ENCODE measurements around the gene MAGEA1. TPM values are rescaled to one million over a fixed set of nuclear protein-coding genes. Genes with fewer than 3 reads are reported as not detected.

MAGEA1 gene
- total RNA-seq, 1 donor from 2014 or later = not detected

DNA sequence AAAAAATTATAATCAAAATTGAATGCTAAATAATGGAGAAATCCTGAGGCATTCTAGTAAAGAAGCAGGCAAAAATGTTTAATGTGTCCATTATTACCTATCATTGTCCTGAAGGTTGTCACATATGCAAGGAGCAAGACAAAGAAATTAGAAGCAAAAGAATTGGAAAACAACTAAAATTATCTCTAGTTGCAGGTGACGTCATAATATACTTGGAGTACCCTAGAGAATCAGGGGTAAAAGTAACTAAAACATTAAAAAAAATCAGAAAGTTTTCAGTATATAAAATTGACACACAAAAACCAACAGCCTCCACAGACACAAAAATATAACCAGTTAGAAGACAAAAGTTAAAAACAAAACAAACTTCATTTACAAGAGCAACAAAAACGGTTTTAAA lies 21.4 kb downstream of the MAGEA1 start:
- TF ChIP-seq, protein P1, sequence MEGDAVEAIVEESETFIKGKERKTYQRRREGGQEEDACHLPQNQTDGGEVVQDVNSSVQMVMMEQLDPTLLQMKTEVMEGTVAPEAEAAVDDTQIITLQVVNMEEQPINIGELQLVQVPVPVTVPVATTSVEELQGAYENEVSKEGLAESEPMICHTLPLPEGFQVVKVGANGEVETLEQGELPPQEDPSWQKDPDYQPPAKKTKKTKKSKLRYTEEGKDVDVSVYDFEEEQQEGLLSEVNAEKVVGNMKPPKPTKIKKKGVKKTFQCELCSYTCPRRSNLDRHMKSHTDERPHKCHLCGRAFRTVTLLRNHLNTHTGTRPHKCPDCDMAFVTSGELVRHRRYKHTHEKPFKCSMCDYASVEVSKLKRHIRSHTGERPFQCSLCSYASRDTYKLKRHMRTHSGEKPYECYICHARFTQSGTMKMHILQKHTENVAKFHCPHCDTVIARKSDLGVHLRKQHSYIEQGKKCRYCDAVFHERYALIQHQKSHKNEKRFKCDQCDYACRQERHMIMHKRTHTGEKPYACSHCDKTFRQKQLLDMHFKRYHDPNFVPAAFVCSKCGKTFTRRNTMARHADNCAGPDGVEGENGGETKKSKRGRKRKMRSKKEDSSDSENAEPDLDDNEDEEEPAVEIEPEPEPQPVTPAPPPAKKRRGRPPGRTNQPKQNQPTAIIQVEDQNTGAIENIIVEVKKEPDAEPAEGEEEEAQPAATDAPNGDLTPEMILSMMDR (IDR thresholded peaks at IDR 0.05; ENCODE audit: unreplicated experiment) = no peak
- Mint-ChIP-seq H3K36me3 (ENCODE audit: insufficient read depth) (no peaks in the 10 kb centered on the region), H3K9me3 (ENCODE audit: low read depth) (peaks cover 36% of the 10 kb centered on the region), H3K4me1 (ENCODE audit: low read depth) (no peaks in the 10 kb centered on the region), H3K27ac (no peak overlapping the region), H3K4me3 (ENCODE audit: low read depth) (no peak overlapping the region), H3K27me3 (peaks cover 13% of the 10 kb centered on the region)
- no peak for DNase-seq (ENCODE audit: low spot score, unreplicated experiment)

DNA sequence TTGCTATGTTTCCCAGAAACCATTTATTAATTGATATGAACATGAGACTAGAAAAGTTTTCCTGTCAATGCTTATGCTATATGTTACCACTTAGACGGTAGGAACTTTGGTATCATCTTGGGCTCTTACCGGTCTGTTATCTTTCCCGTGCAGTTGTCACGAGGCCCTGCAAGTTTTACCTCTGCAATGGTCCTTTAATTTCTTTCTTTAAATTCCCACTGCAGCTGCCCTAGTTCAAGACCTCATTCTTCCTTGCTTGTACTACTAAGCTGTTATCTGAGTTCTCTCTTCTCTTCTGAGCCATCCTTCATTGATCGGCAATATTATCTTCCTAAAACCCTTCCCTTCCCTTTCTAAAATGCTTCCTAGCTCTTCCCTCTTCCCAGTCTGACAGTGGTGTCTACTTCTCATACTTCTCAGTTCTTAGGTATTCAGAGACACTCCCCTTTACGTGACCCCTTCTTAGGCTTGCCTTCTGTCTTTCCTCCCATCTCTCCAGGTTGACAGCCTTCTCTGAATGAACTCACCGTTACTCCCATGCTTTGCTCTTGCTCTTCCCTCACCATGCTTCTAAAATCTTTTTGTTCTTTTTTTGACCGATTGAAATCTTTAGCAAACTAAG lies 27.5 kb downstream of the MAGEA1 start:
- Mint-ChIP-seq H3K27me3 (peaks cover 19% of the 10 kb centered on the region), H3K4me1 (ENCODE audit: low read depth) (no peaks in the 10 kb centered on the region), H3K27ac (no peak overlapping the region), H3K36me3 (ENCODE audit: insufficient read depth) (no peaks in the 10 kb centered on the region), H3K4me3 (ENCODE audit: low read depth) (no peak overlapping the region), H3K9me3 (ENCODE audit: low read depth) (peaks cover 38% of the 10 kb centered on the region)
- no peak for DNase-seq (ENCODE audit: low spot score, unreplicated experiment)
- TF ChIP-seq, protein P1 (IDR thresholded peaks at IDR 0.05; ENCODE audit: unreplicated experiment) = no peak

DNA sequence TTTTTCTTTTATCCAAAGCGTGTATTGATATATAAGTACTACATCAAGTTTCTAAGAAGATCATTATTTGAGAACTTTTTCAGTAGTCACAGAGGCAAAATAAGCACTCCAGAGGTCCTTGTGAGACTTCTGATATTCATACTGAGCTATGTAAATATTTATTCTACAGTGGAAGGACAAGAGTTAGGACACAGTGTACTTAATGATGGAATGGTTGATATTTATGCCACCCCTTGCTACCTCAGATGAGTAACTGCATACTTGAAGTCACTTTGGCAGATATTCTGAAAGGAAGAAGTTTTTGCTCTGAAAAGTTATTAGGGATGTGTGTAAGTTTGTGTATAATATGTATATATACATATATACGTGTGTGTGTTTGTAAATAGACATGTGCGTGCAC lies 30.3 kb downstream of the MAGEA1 start:
- Mint-ChIP-seq H3K9me3 (ENCODE audit: low read depth) (peaks cover 38% of the 10 kb centered on the region), H3K27me3 (peaks cover 12% of the 10 kb centered on the region), H3K4me3 (ENCODE audit: low read depth) (no peak overlapping the region), H3K4me1 (ENCODE audit: low read depth) (no peaks in the 10 kb centered on the region), H3K36me3 (ENCODE audit: insufficient read depth) (no peaks in the 10 kb centered on the region), H3K27ac (no peak overlapping the region)
- DNase-seq (ENCODE audit: low spot score, unreplicated experiment) = no peak
- TF ChIP-seq, protein P1 (IDR thresholded peaks at IDR 0.05; ENCODE audit: unreplicated experiment) = no peak

DNA sequence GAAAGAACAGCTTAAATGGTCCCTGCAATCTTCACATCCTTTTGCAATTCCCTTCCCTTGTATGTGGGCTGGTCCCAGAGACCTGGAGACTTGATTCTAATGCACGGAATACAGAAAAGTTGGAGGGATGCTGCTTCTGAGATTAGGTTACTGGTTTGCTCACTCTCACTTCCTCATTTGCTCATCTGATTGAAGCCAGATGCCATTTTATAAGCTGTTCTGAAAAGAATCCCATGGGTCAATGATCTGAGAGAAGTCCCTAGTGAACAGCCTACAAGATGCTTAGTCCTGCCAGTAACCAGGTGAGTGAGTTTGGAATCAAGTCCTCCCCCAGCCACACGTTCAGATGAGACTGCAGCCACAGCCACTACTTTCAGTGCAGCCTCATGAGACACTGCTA lies 35.9 kb downstream of the MAGEA1 start:
- no peak overlapping the region for H3K27ac Mint-ChIP-seq
- H3K9me3 Mint-ChIP-seq (ENCODE audit: low read depth) = peaks cover 25% of the 10 kb centered on the region
- no peak overlapping the region for H3K4me3 Mint-ChIP-seq (ENCODE audit: low read depth)
- H3K36me3 Mint-ChIP-seq (ENCODE audit: insufficient read depth) = no peaks in the 10 kb centered on the region
- DNase-seq (ENCODE audit: low spot score, unreplicated experiment) = no peak
- no peaks in the 10 kb centered on the region for H3K4me1 Mint-ChIP-seq (ENCODE audit: low read depth)
- H3K27me3 Mint-ChIP-seq = peaks cover 4% of the 10 kb centered on the region
- TF ChIP-seq, protein P1 (IDR thresholded peaks at IDR 0.05; ENCODE audit: unreplicated experiment) = no peak

DNA sequence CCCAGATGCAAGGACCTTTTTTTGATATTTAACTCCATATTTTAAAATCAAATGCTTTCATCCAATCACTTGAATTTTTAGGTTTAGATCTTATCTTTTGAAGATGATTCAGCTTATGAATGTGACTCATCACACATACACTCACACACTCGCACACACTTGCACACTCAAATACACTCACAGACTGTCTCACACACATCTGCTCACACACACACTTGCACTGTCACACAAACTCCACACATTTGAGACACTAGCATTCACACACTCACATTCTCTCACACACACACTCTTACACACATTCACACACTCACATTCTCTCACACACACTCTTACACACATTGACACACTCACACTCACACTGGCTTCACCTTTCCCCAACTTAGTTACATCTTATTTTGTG lies 37.8 kb downstream of the MAGEA1 start:
- H3K4me1 Mint-ChIP-seq (ENCODE audit: low read depth) = no peaks in the 10 kb centered on the region
- TF ChIP-seq, protein P1 (IDR thresholded peaks at IDR 0.05; ENCODE audit: unreplicated experiment) = no peak
- H3K9me3 Mint-ChIP-seq (ENCODE audit: low read depth) = peaks cover 16% of the 10 kb centered on the region
- DNase-seq (ENCODE audit: low spot score, unreplicated experiment) = no peak
- H3K4me3 Mint-ChIP-seq (ENCODE audit: low read depth) = no peak overlapping the region
- H3K27ac Mint-ChIP-seq = no peak overlapping the region
- H3K36me3 Mint-ChIP-seq (ENCODE audit: insufficient read depth) = no peaks in the 10 kb centered on the region
- peaks cover 4% of the 10 kb centered on the region for H3K27me3 Mint-ChIP-seq
